Natural killer cell treated with Interleukin-12 subunit alpha and Interleukin-12 subunit beta and Interleukin-15 and Interleukin-18, amount 100 ng/mL, for 72 hours (primary cell): ENCODE results near the gene GMDS. TPM values are rescaled to one million over a fixed set of nuclear protein-coding genes. Genes with fewer than 3 reads are reported as not detected.

ENCODE experiments used
- ATAC-seq, 2 donors: fragments of 150-1000 bp; cut with Tn5 transposase in 1 of 2; sonication (Bioruptor Pico), chemical (Tn5 transposase) in 1 of 2; 2 replicates each; pipeline ENCODE4 v1.10.0; 2021
- DNase-seq: peaks from one replicate; pipeline ENCODE4 v3.0.0; 2022; ENCODE audit warnings: low spot score
- H3K27ac Mint-ChIP-seq, 2 donors: 1 replicate in 1 of 2; 2 replicates in 1 of 2; pipeline ENCODE4 v1.8.0; 2022; ENCODE audit warnings: mixed read lengths in 2 of 2, mild to moderate bottlenecking in 1 of 2, moderate library complexity in 1 of 2
- H3K27me3 Mint-ChIP-seq, 2 donors: 1 replicate in 1 of 2; 2 replicates in 1 of 2; pipeline ENCODE4 v1.8.0; 2022; ENCODE audit warnings: mixed read lengths in 2 of 2
- H3K36me3 Mint-ChIP-seq: one replicate; pipeline ENCODE4 v1.8.0; 2022; ENCODE audit warnings: mixed read lengths
- H3K4me1 Mint-ChIP-seq, 2 donors: 1 replicate in 1 of 2; 2 replicates in 1 of 2; pipeline ENCODE4 v1.8.0; 2022; ENCODE audit warnings: low read depth in 2 of 2, mixed read lengths in 2 of 2, mild to moderate bottlenecking in 1 of 2
- H3K4me3 Mint-ChIP-seq: one replicate; pipeline ENCODE4 v1.8.0; 2022; ENCODE audit warnings: mixed read lengths
- H3K9me3 Mint-ChIP-seq: 2 replicates; pipeline ENCODE4 v1.8.0; 2022; ENCODE audit warnings: mixed read lengths
- total RNA-seq, 2 donors: library from RNA; stranded (reverse); gene quantifications; one replicate each; pipeline ENCODE4 v1.2.3, GENCODE V29; 2022

The GMDS gene
- total RNA-seq, 2 donors from 2014 or later: 23.7 to 39.4 TPM

GRCh38 chr6:2209226-2209809, 36.1 kb downstream of the GMDS start:
- Mint-ChIP-seq H3K27me3 (peaks cover 0 to 4% of the 10 kb centered on the region in 2 donors), H3K4me1 (peaks cover 4 to 6% of the 10 kb centered on the region in 2 donors), H3K36me3 (no peaks in the 10 kb centered on the region), H3K27ac (no peak overlapping the region), H3K4me3 (no peak overlapping the region), H3K9me3 (no peaks in the 10 kb centered on the region)
- DNase-seq (no peak), ATAC-seq (no peak)

- H3K27me3 Mint-ChIP-seq: peaks cover 0 to 3% of the 10 kb centered on the region in 2 donors
- H3K27ac Mint-ChIP-seq: no peak overlapping the region
- ATAC-seq (no peak), DNase-seq (no peak)
- no peak overlapping the region for H3K4me3 Mint-ChIP-seq
- peaks cover 4 to 5% of the 10 kb centered on the region in 2 donors for H3K4me1 Mint-ChIP-seq
- H3K36me3 Mint-ChIP-seq: no peaks in the 10 kb centered on the region
- H3K9me3 Mint-ChIP-seq: no peaks in the 10 kb centered on the region
These were observed 36.9 kb downstream of the GMDS start for GRCh38 chr6:2208468-2208867.

GRCh38 chr6:2205396-2205795, 40.0 kb downstream of the GMDS start:
- H3K4me1 Mint-ChIP-seq: peaks cover 2 to 4% of the 10 kb centered on the region in 2 donors
- no peak for DNase-seq
- H3K9me3 Mint-ChIP-seq: no peaks in the 10 kb centered on the region
- H3K27me3 Mint-ChIP-seq: no peaks in the 10 kb centered on the region
- H3K4me3 Mint-ChIP-seq: no peak overlapping the region
- no peak for ATAC-seq
- H3K27ac Mint-ChIP-seq: no peak overlapping the region
- no peaks in the 10 kb centered on the region for H3K36me3 Mint-ChIP-seq

GRCh38 chr6:2204272-2204671, 41.1 kb downstream of the GMDS start:
- DNase-seq (no peak), ATAC-seq (no peak)
- no peaks in the 10 kb centered on the region for H3K36me3 Mint-ChIP-seq
- no peaks in the 10 kb centered on the region for H3K27me3 Mint-ChIP-seq
- H3K27ac Mint-ChIP-seq: no peak overlapping the region
- peaks cover 0 to 2% of the 10 kb centered on the region in 2 donors for H3K4me1 Mint-ChIP-seq
- no peaks in the 10 kb centered on the region for H3K9me3 Mint-ChIP-seq
- no peak overlapping the region for H3K4me3 Mint-ChIP-seq

GRCh38 chr6:2203264-2203663, 42.1 kb downstream of the GMDS start:
- peaks cover 0 to 2% of the 10 kb centered on the region in 2 donors for H3K4me1 Mint-ChIP-seq
- ATAC-seq (no peak), DNase-seq (no peak)
- no peaks in the 10 kb centered on the region for H3K9me3 Mint-ChIP-seq
- no peak overlapping the region for H3K27ac Mint-ChIP-seq
- H3K4me3 Mint-ChIP-seq: no peak overlapping the region
- no peaks in the 10 kb centered on the region for H3K36me3 Mint-ChIP-seq
- H3K27me3 Mint-ChIP-seq: no peaks in the 10 kb centered on the region

- Mint-ChIP-seq H3K27me3 (no peaks in the 10 kb centered on the region), H3K27ac (no peak overlapping the region), H3K4me1 (no peaks in the 10 kb centered on the region), H3K36me3 (no peaks in the 10 kb centered on the region), H3K9me3 (no peaks in the 10 kb centered on the region), H3K4me3 (no peak overlapping the region)
- ATAC-seq (no peak), DNase-seq (no peak)
These were observed 47.4 kb downstream of the GMDS start for GRCh38 chr6:2197984-2198383.

GRCh38 chr6:2197177-2197671, 48.2 kb downstream of the GMDS start:
- H3K27ac Mint-ChIP-seq: no peak overlapping the region
- no peaks in the 10 kb centered on the region for H3K27me3 Mint-ChIP-seq
- peaks cover 0 to 2% of the 10 kb centered on the region in 2 donors for H3K4me1 Mint-ChIP-seq
- ATAC-seq (no peak), DNase-seq (no peak)
- H3K36me3 Mint-ChIP-seq: no peaks in the 10 kb centered on the region
- H3K4me3 Mint-ChIP-seq: no peak overlapping the region
- no peaks in the 10 kb centered on the region for H3K9me3 Mint-ChIP-seq

- H3K4me3 Mint-ChIP-seq: no peak overlapping the region
- H3K27me3 Mint-ChIP-seq: no peaks in the 10 kb centered on the region
- H3K27ac Mint-ChIP-seq: no peak overlapping the region
- peaks cover 0 to 2% of the 10 kb centered on the region in 2 donors for H3K4me1 Mint-ChIP-seq
- no peaks in the 10 kb centered on the region for H3K9me3 Mint-ChIP-seq
- ATAC-seq (no peak), DNase-seq (no peak)
- no peaks in the 10 kb centered on the region for H3K36me3 Mint-ChIP-seq
These were observed 49.2 kb downstream of the GMDS start for GRCh38 chr6:2196079-2196679.

GRCh38 chr6:2194643-2195042, 50.8 kb downstream of the GMDS start:
- ATAC-seq (no peak), DNase-seq (no peak)
- Mint-ChIP-seq H3K27ac (no peak overlapping the region), H3K9me3 (no peaks in the 10 kb centered on the region), H3K27me3 (no peaks in the 10 kb centered on the region), H3K36me3 (no peaks in the 10 kb centered on the region), H3K4me3 (no peak overlapping the region), H3K4me1 (peaks cover 0 to 2% of the 10 kb centered on the region in 2 donors)

- Mint-ChIP-seq H3K9me3 (no peaks in the 10 kb centered on the region), H3K36me3 (no peaks in the 10 kb centered on the region), H3K4me3 (no peak overlapping the region), H3K4me1 (peaks cover 2% of the 10 kb centered on the region in 2 donors), H3K27me3 (no peaks in the 10 kb centered on the region), H3K27ac (no peak overlapping the region)
- ATAC-seq (no peak), DNase-seq (no peak)
These were observed 51.5 kb downstream of the GMDS start for GRCh38 chr6:2193931-2194330.

- DNase-seq: no peak
- no peaks in the 10 kb centered on the region for H3K9me3 Mint-ChIP-seq
- H3K36me3 Mint-ChIP-seq: no peaks in the 10 kb centered on the region
- no peak for ATAC-seq
- peaks cover 2 to 8% of the 10 kb centered on the region in 2 donors for H3K4me1 Mint-ChIP-seq
- no peaks in the 10 kb centered on the region for H3K27me3 Mint-ChIP-seq
- no peak overlapping the region for H3K27ac Mint-ChIP-seq
- H3K4me3 Mint-ChIP-seq: no peak overlapping the region
These were observed 52.4 kb downstream of the GMDS start for GRCh38 chr6:2192976-2193375.

GRCh38 chr6:2191390-2191740, 54.0 kb downstream of the GMDS start:
- DNase-seq (no peak), ATAC-seq (no peak)
- Mint-ChIP-seq H3K36me3 (no peaks in the 10 kb centered on the region), H3K4me3 (no peak overlapping the region), H3K27ac (no peak overlapping the region), H3K9me3 (no peaks in the 10 kb centered on the region), H3K27me3 (no peaks in the 10 kb centered on the region), H3K4me1 (peaks cover 2 to 8% of the 10 kb centered on the region in 2 donors)

- ATAC-seq (peak in 1 of 2 donors; percentile 36), DNase-seq (no peak)
- Mint-ChIP-seq H3K27ac (no peak overlapping the region), H3K27me3 (no peaks in the 10 kb centered on the region), H3K4me1 (peaks cover 2 to 8% of the 10 kb centered on the region in 2 donors), H3K9me3 (no peaks in the 10 kb centered on the region), H3K4me3 (no peak overlapping the region), H3K36me3 (no peaks in the 10 kb centered on the region)
These were observed 54.6 kb downstream of the GMDS start for GRCh38 chr6:2190661-2191389.

GRCh38 chr6:2188856-2189384, 56.5 kb downstream of the GMDS start:
- ATAC-seq (no peak), DNase-seq (no peak)
- Mint-ChIP-seq H3K27ac (no peak overlapping the region), H3K36me3 (no peaks in the 10 kb centered on the region), H3K9me3 (no peaks in the 10 kb centered on the region), H3K27me3 (no peaks in the 10 kb centered on the region), H3K4me3 (no peak overlapping the region), H3K4me1 (peaks cover 7 to 14% of the 10 kb centered on the region in 2 donors)
